DMS79 (cell line): Measurements from ENCODE around the gene TCHP.
"Not testable (repeated sequence)": the region's sequence is repeated elsewhere in the genome, so short reads cannot be mapped to it uniquely, and the experiment has no call there.

ENCODE experiments used
- DNase-seq: peaks from one replicate; lab custom pipeline; 2025; lab: John Stamatoyannopoulos, UW

Gene TCHP

GRCh38 chr12:109879351-109880042, 20.6 kb upstream of the TCHP start:
- no peak for DNase-seq

GRCh38 chr12:109880043-109880931, 19.8 kb upstream of the TCHP start, which contains the start of gene GLTP:
GLTP (minus strand) TSS chr12:109880541; CDS start chr12:109880374, 167 bp downstream.
- DNase-seq: peak; percentile 51

- DNase-seq: no peak
Observed at GRCh38 chr12:109880938-109881337, 19.1 kb upstream of the TCHP start.

- no peak for DNase-seq
Observed at GRCh38 chr12:109881752-109882151, 18.3 kb upstream of the TCHP start.

- DNase-seq: no peak
Observed at GRCh38 chr12:109883461-109883860, 16.6 kb upstream of the TCHP start.

- no peak for DNase-seq
Observed at GRCh38 chr12:109885616-109886015, 14.5 kb upstream of the TCHP start.

- no peak for DNase-seq
Observed at GRCh38 chr12:109888179-109889020, 11.7 kb upstream of the TCHP start.

GRCh38 chr12:109890620-109891170, 9.4 kb upstream of the TCHP start:
- DNase-seq: no peak

GRCh38 chr12:109891731-109892130, 8.3 kb upstream of the TCHP start:
- DNase-seq: not testable (repeated sequence)

GRCh38 chr12:109892165-109892715, 7.8 kb upstream of the TCHP start:
- DNase-seq: no peak

- no peak for DNase-seq
Observed at GRCh38 chr12:109892748-109893147, 7.3 kb upstream of the TCHP start.

GRCh38 chr12:109893261-109893995, 6.6 kb upstream of the TCHP start:
- DNase-seq: no peak

GRCh38 chr12:109894939-109895338, 5.1 kb upstream of the TCHP start:
- no peak for DNase-seq

- no peak for DNase-seq
Observed at GRCh38 chr12:109896188-109896587, 3.9 kb upstream of the TCHP start.

- DNase-seq: no peak
Observed at GRCh38 chr12:109897029-109897428, 3.0 kb upstream of the TCHP start.

GRCh38 chr12:109899345-109899744, 729 bp upstream of the TCHP start:
- not testable (repeated sequence) for DNase-seq

- no peak for DNase-seq
Observed at GRCh38 chr12:109900752-109901580, 892 bp downstream of the TCHP start.

- no peak for DNase-seq
Observed at GRCh38 chr12:109902891-109903418, 2.9 kb downstream of the TCHP start.

GRCh38 chr12:109905301-109905700, 5.2 kb downstream of the TCHP start:
- DNase-seq: no peak
